GM12878 (cell line): ENCODE results near the gene DUS2. TPM values are rescaled to one million over a fixed set of nuclear protein-coding genes. Genes with fewer than 3 reads are reported as not detected.

Experiments used
- ATF7 ChIP-seq: fragments of 450-650 bp; IDR thresholded peaks from 2 replicates; pipeline ENCODE4 v1.6.1; 2016; ENCODE audit warnings: low read depth, mild to moderate bottlenecking
- BHLHE40 ChIP-seq, 2 experiments: fragments of 450-650 bp in 1 of 2; IDR thresholded peaks; 2 replicates each; pipeline ENCODE4 v1.6.1; 2011 to 2017; ENCODE audit warnings: low read depth in 2 of 2, borderline replicate concordance in 1 of 2, improper control_type of control experiment in 1 of 2, low read length in 1 of 2, mild to moderate bottlenecking in 1 of 2
- BMI1 ChIP-seq: fragments of 450-650 bp; IDR thresholded peaks from 2 replicates; pipeline ENCODE4 v1.6.1; 2016; ENCODE audit warnings: mild to moderate bottlenecking, moderate library complexity, borderline replicate concordance
- CEBPB ChIP-seq, 2 experiments: fragments of 150-350 bp in 1 of 2; IDR thresholded peaks; 2 replicates each; pipeline ENCODE4 v1.6.1; 2012 to 2014; ENCODE audit warnings: low read depth in 2 of 2, low read length in 2 of 2, borderline replicate concordance in 1 of 2, inconsistent platforms in 1 of 2
- CREB1 ChIP-seq: IDR thresholded peaks from 2 replicates; pipeline ENCODE4 v1.6.1; 2012; ENCODE audit warnings: low read depth, mild to moderate bottlenecking, inconsistent platforms
- EP300 ChIP-seq, 2 experiments: fragments of 150-350 bp in 1 of 2; IDR thresholded peaks; 2 replicates each; pipeline ENCODE4 v1.6.1; 2011 to 2012; ENCODE audit warnings: low read depth in 2 of 2, low read length in 2 of 2, borderline replicate concordance in 1 of 2, improper control_type of control experiment in 1 of 2, inconsistent platforms in 1 of 2; ENCODE audit not compliant: control insufficient read depth in 1 of 2
- IKZF2 ChIP-seq, 2 experiments: fragments of 450-650 bp; IDR thresholded peaks; 2 replicates each; pipeline ENCODE4 v1.6.1; 2017; ENCODE audit warnings: mild to moderate bottlenecking in 2 of 2, moderate library complexity in 2 of 2
- MYB ChIP-seq: fragments of 150-350 bp; IDR thresholded peaks from 2 replicates; pipeline ENCODE4 v1.6.1; 2014; ENCODE audit warnings: mild to moderate bottlenecking, low read depth, low read length, borderline replicate concordance
- RELA ChIP-seq: fragments of 450-650 bp; IDR thresholded peaks from 2 replicates; pipeline ENCODE4 v1.8.0; 2014; ENCODE audit warnings: borderline replicate concordance; ENCODE audit not compliant: partially characterized antibody
- STAT3 ChIP-seq: IDR thresholded peaks from 2 replicates; pipeline ENCODE4 v1.6.1; 2011; ENCODE audit warnings: low read depth, low read length, improper control_type of control experiment
- SUPT20H ChIP-seq: IDR thresholded peaks from 2 replicates; pipeline ENCODE4 v1.6.1; 2011; ENCODE audit warnings: low read depth, mild to moderate bottlenecking, low read length, moderate library complexity, borderline replicate concordance; ENCODE audit not compliant: control insufficient read depth
- polyA plus RNA-seq, 11 experiments: library from polyadenylated mRNA; depleted of rRNA in 4 of 11; unstranded in 6 of 11; stranded (reverse) in 5 of 11; fragments of >200 nt; fragmentation: Nextera tagmentation in 4 of 11; fragmentation: Illumina TruSeq in 1 of 11; extraction: Ambion mirVana in 4 of 11; extraction: Trizol in 1 of 11; gene quantifications; 1 replicate in 1 of 11; 2 replicates in 10 of 11; pipeline versions ENCODE4 v1.2.1 to v1.2.3, GENCODE V29; 2011 to 2016; ENCODE audit warnings: inconsistent platforms in 2 of 11, missing spikeins in 2 of 11, low read depth in 1 of 11
- total RNA-seq, 4 experiments: library from RNA; depleted of rRNA in 3 of 4; stranded (reverse); fragments of >200 nt in 3 of 4; fragmentation: Illumina TruSeq in 1 of 4; extraction: Trizol in 1 of 4; gene quantifications; 2 replicates each; pipeline versions ENCODE4 v1.2.1 to v1.2.3, GENCODE V29; 2013 to 2021
- TF ChIP-seq, protein P1 (sequence below): fragments of 450-650 bp; IDR thresholded peaks from 2 replicates; pipeline ENCODE4 v1.6.1; 2016; ENCODE audit warnings: mild to moderate bottlenecking
- TF ChIP-seq, protein P2 (sequence below): fragments of 450-650 bp; IDR thresholded peaks from 2 replicates; pipeline ENCODE4 v1.6.1; 2017; ENCODE audit warnings: low read depth, mild to moderate bottlenecking, moderate library complexity

Gene DUS2
- total and polyA plus RNA-seq, 10 of the 15 experiments (the other 5 are each of a cell fraction or from before 2014, with no cell fraction given): 4.8 to 32.3 (median 25.5) TPM

GRCh38 chr16:67989322-67990017 is 33.6 kb upstream of the DUS2 start (continued):
- TF ChIP-seq MYB (no peak), CREB1 (peak; percentile 17; the same call in 1 of the 2 replicates), IKZF2 (IDR thresholded peaks at IDR 0.05) (peak in 1 of 2 experiments; percentile 23; a peak in 2 of 4 replicates), CEBPB (IDR thresholded peaks at IDR 0.05; ENCODE audit: borderline replicate concordance in 1 of 2, low read depth in 2 of 2, low read length in 2 of 2) (no peak), EP300 (IDR thresholded peaks at IDR 0.05; ENCODE audit: borderline replicate concordance in 1 of 2, control insufficient read depth in 1 of 2, low read depth in 2 of 2, low read length in 2 of 2) (peak; percentile 14 to 36; a peak in 1 of 4 replicates), BHLHE40 (IDR thresholded peaks at IDR 0.05; ENCODE audit: borderline replicate concordance in 1 of 2, low read depth in 2 of 2, low read length in 1 of 2) (peak; percentile 33 to 73; a peak in 1 of 4 replicates), ATF7 (0 out of 2 replicates have a peak, but pooled peaks have one; percentile 33), STAT3 (no peak), SUPT20H (no peak), BMI1 (no peak), RELA (peak; percentile 63)
- TF ChIP-seq, protein P1, sequence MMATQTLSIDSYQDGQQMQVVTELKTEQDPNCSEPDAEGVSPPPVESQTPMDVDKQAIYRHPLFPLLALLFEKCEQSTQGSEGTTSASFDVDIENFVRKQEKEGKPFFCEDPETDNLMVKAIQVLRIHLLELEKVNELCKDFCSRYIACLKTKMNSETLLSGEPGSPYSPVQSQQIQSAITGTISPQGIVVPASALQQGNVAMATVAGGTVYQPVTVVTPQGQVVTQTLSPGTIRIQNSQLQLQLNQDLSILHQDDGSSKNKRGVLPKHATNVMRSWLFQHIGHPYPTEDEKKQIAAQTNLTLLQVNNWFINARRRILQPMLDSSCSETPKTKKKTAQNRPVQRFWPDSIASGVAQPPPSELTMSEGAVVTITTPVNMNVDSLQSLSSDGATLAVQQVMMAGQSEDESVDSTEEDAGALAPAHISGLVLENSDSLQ: peak; percentile 72; the same call in 1 of the 2 replicates
- TF ChIP-seq, protein P2, sequence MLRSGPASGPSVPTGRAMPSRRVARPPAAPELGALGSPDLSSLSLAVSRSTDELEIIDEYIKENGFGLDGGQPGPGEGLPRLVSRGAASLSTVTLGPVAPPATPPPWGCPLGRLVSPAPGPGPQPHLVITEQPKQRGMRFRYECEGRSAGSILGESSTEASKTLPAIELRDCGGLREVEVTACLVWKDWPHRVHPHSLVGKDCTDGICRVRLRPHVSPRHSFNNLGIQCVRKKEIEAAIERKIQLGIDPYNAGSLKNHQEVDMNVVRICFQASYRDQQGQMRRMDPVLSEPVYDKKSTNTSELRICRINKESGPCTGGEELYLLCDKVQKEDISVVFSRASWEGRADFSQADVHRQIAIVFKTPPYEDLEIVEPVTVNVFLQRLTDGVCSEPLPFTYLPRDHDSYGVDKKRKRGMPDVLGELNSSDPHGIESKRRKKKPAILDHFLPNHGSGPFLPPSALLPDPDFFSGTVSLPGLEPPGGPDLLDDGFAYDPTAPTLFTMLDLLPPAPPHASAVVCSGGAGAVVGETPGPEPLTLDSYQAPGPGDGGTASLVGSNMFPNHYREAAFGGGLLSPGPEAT: peak; percentile 46; the same call in 1 of the 2 replicates
